H1 (cell line): ENCODE measurements around the gene CCDC12.

Experiments used
- EZH2 ChIP-seq: fragments of 200-600 bp; sonication (generic); IDR thresholded peaks from 2 replicates; pipeline ENCODE4 v1.7.1; 2012; ENCODE audit warnings: low read depth, mild to moderate bottlenecking, moderate library complexity, low read length, inconsistent platforms; ENCODE audit not compliant: severe bottlenecking
- JUN ChIP-seq: IDR thresholded peaks from 2 replicates; pipeline ENCODE4 v1.6.1; 2011; ENCODE audit warnings: low read depth, mild to moderate bottlenecking, improper control_type of control experiment, low read length
- POLR2A ChIP-seq, 2 experiments: IDR thresholded peaks; 1 replicate in 1 of 2; 2 replicates in 1 of 2; pipeline ENCODE4 v1.6.1; 2011; ENCODE audit warnings: low read depth in 2 of 2, low read length in 2 of 2, mild to moderate bottlenecking in 2 of 2; ENCODE audit errors: control extremely low read depth in 1 of 2
- POU5F1 ChIP-seq: IDR thresholded peaks from 2 replicates; pipeline ENCODE4 v1.6.1; 2011; ENCODE audit warnings: low read depth, mild to moderate bottlenecking, low read length, moderate library complexity

- TF ChIP-seq POLR2A (IDR thresholded peaks at IDR 0.05; ENCODE audit: control extremely low read depth in 1 of 2, low read depth in 2 of 2, low read length in 2 of 2) (no peak), POU5F1 (no peak), EZH2 (no peak), JUN (no peak)
Observed at GRCh38 chr3:46960835-46961234, 15.7 kb downstream of the CCDC12 start.
